ENCODE data around the gene RNASEH1. TPM values are rescaled to one million over a fixed set of nuclear protein-coding genes. Genes with fewer than 3 reads are reported as not detected.

RNASEH1 gene
- total and polyA plus RNA-seq, 2 of the 13 experiments (the other 11 are each of a cell fraction or from before 2014, with no cell fraction given), result 14.5 to 57.4 TPM

GRCh38 chr2:3604991-3605961, 47.1 kb upstream of the RNASEH1 start (continued):
- TF ChIP-seq ATF6 (CRISPR knock-in tag; conservative IDR thresholded peaks at IDR 0.05) (no peak), MED13 (CRISPR knock-in tag; IDR thresholded peaks at IDR 0.05) (no peak), ZBTB49 (CRISPR knock-in tag; IDR thresholded peaks at IDR 0.05; ENCODE audit: borderline replicate concordance) (no peak), ELF4 (CRISPR knock-in tag; IDR thresholded peaks at IDR 0.05; ENCODE audit: borderline replicate concordance) (0 out of 2 replicates have a peak, but pooled peaks have one; percentile 41), ZBTB26 (CRISPR knock-in tag; IDR thresholded peaks at IDR 0.05; ENCODE audit: borderline replicate concordance) (no peak), DNMT3B (CRISPR knock-in tag; conservative IDR thresholded peaks at IDR 0.05) (no peak), ATF4 (CRISPR knock-in tag; IDR thresholded peaks at IDR 0.05) (no peak), CBFB (CRISPR knock-in tag; IDR thresholded peaks at IDR 0.05) (no peak), ZNF33A (CRISPR knock-in tag; IDR thresholded peaks at IDR 0.05; ENCODE audit: borderline replicate concordance) (peak; percentile 59; the same call in 1 of the 2 replicates), ZNF781 (CRISPR knock-in tag; IDR thresholded peaks at IDR 0.05; ENCODE audit: borderline replicate concordance, not compliant biosample characterization) (no peak), PRMT3 (CRISPR knock-in tag; IDR thresholded peaks at IDR 0.05; ENCODE audit: borderline replicate concordance, low read depth) (no peak), MXD4 (CRISPR knock-in tag; IDR thresholded peaks at IDR 0.05) (peak; percentile 34; the same call in 1 of the 2 replicates), ZNF256 (CRISPR knock-in tag; conservative IDR thresholded peaks at IDR 0.05) (no peak), RFX1 (IDR thresholded peaks at IDR 0.05) (no peak), CEBPB (IDR thresholded peaks at IDR 0.05; ENCODE audit: borderline replicate concordance, low read depth, low read length) (no peak), SATB2 (CRISPR knock-in tag; IDR thresholded peaks at IDR 0.05) (no peak), ZFP41 (CRISPR knock-in tag; IDR thresholded peaks at IDR 0.05; ENCODE audit: borderline replicate concordance) (no peak), TEF (CRISPR knock-in tag; IDR thresholded peaks at IDR 0.05) (no peak), MAFK (conservative IDR thresholded peaks at IDR 0.05 in 1 of 2, IDR thresholded peaks at IDR 0.05 in 1 of 2; ENCODE audit: low read length in 2 of 2) (no peak), ZFP36L2 (CRISPR knock-in tag; IDR thresholded peaks at IDR 0.05) (no peak), ZSCAN22 (CRISPR knock-in tag; IDR thresholded peaks at IDR 0.05) (no peak)

All from HepG2 (cell line).